Right atrium auricular region (tissue), 2 donors: ENCODE data around the gene CTPS2. TPM values are rescaled to one million over a fixed set of nuclear protein-coding genes. Genes with fewer than 3 reads are reported as not detected.
"Not testable (repeated sequence)": the region's sequence is repeated elsewhere in the genome, so short reads cannot be mapped to it uniquely, and the experiment has no call there.

ENCODE experiments used
- DNase-seq: peaks from one replicate; pipeline ENCODE4 v3.0.0-alpha.2; 2019; ENCODE audit warnings: low spot score
- H3K27ac ChIP-seq, 2 donors: fragments of 200-600 bp; sonication (generic); 1 replicate in 1 of 2; 2 replicates in 1 of 2; pipeline ENCODE4 v1.5.1; 2016 to 2019
- H3K27me3 ChIP-seq, 2 donors: fragments of 200-600 bp; sonication (generic); one replicate each; pipeline versions ENCODE4 v1.5.1 to v1.6.0; 2017 to 2019
- H3K36me3 ChIP-seq: fragments of 200-600 bp; sonication (generic); one replicate; pipeline ENCODE4 v1.5.1; 2016
- H3K4me1 ChIP-seq, 2 donors: fragments of 200-600 bp; sonication (generic); one replicate each; pipeline versions ENCODE4 v1.5.1 to v1.6.0; 2017 to 2019
- H3K4me3 ChIP-seq, 2 donors: fragments of 200-600 bp; sonication (generic); 1 replicate in 1 of 2; 2 replicates in 1 of 2; pipeline ENCODE4 v1.5.1; 2017 to 2019; ENCODE audit warnings: mild to moderate bottlenecking in 1 of 2, moderate library complexity in 1 of 2
- H3K9me3 ChIP-seq, 2 donors: fragments of 200-600 bp; sonication (generic); one replicate each; pipeline ENCODE4 v1.5.1; 2019
- CTCF ChIP-seq, 2 donors: fragments of 200-600 bp; sonication (generic); IDR thresholded peaks; one replicate each; pipeline ENCODE4 v1.5.1; 2019; ENCODE audit warnings: antibody characterized with exemption in 2 of 2
- total RNA-seq, 2 donors: library from RNA; depleted of rRNA; stranded (reverse); fragments of >200 nt; gene quantifications; one replicate each; pipeline ENCODE4 v1.1.0, GENCODE V29; 2016

Gene CTPS2
- total RNA-seq, 2 donors from 2014 or later: 4.4 to 4.8 TPM

DNA sequence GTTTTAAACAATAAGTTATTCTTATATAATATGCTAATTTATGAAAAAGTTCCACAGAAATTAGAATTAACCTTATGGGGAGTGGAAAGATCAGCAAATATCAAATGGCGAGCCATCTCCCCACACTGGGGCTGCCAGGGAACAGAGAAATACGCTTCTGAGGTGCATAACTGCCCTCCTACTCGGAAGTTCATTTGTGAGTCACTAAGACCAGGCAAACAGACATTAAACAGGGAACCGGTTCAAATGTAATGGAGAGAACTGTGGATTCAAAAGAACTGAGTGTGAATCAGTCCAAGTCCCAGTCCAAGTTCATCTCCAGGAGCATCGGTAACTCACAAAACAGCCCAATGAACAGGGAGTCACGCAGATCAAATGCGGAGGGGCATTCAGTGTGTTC is 73.9 kb downstream of the CTPS2 start:
- no peaks in the 10 kb centered on the region for H3K36me3 ChIP-seq
- DNase-seq: no peak

GRCh38 chrX:16635596-16635995 is 76.9 kb downstream of the CTPS2 start:
- Histone ChIP-seq H3K9me3 (peaks cover 0 to 5% of the 10 kb centered on the region in 2 donors), H3K4me3 (no peak overlapping the region), H3K27ac (no peak overlapping the region), H3K36me3 (no peaks in the 10 kb centered on the region), H3K27me3 (no peaks in the 10 kb centered on the region), H3K4me1 (no peaks in the 10 kb centered on the region)
- DNase-seq: no peak
- no peak for TF ChIP-seq CTCF (IDR thresholded peaks at IDR 0.05)

More for the DNA sequence above, 73.9 kb downstream of the CTPS2 start:
- no peak for TF ChIP-seq CTCF (IDR thresholded peaks at IDR 0.05)
- no peak overlapping the region for H3K27ac ChIP-seq
- no peak overlapping the region for H3K4me3 ChIP-seq
- no peaks in the 10 kb centered on the region for H3K4me1 ChIP-seq
- H3K27me3 ChIP-seq: no peaks in the 10 kb centered on the region
- H3K9me3 ChIP-seq: peaks cover 0 to 5% of the 10 kb centered on the region in 2 donors

DNA sequence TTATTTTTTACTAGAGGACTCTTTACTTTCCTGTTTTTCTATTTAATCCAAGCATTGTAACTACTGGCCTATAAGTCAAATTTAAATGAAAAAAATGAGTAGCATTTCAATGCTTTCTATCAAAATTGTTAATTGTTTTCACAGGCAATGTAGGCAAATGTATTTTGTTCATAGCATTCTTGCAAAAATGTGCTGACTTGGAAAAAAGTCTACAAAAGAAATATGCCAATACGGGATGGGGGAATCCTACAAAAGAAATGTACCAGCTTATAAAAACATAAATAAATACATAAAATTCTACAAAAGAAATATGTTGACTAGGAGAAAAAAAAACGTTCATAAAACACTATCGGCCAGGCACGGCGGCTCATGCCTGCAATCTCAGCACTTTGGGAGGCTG is 77.4 kb downstream of the CTPS2 start:
- no peaks in the 10 kb centered on the region for H3K27me3 ChIP-seq

DNA sequence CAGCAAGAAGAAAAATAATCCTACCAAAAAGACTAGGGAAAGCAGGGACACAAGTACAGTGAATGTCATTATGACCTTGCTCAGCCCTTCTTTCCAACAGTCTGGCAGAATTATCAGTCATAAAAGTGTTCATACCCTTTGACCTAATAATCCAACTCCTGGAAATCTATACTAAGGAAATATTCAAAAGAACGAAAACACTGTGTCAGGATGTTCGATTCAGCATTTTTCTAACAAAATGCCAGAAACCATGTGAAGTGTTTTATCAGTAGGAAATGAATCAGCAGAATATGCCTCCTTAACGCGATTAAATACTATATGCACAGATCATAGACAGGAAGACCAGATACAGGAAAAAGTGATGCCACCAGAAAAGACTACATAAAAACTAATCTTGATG is 78.7 kb downstream of the CTPS2 start:
- no peak for TF ChIP-seq CTCF (IDR thresholded peaks at IDR 0.05)
- no peak overlapping the region for H3K4me3 ChIP-seq
- H3K36me3 ChIP-seq: no peaks in the 10 kb centered on the region
- no peak for DNase-seq
- H3K27ac ChIP-seq: no peak overlapping the region
- H3K4me1 ChIP-seq: no peaks in the 10 kb centered on the region
- peaks cover 0 to 5% of the 10 kb centered on the region in 2 donors for H3K9me3 ChIP-seq
- no peaks in the 10 kb centered on the region for H3K27me3 ChIP-seq

More for the DNA sequence above, 77.4 kb downstream of the CTPS2 start:
- no peaks in the 10 kb centered on the region for H3K4me1 ChIP-seq
- H3K9me3 ChIP-seq: peaks cover 0 to 5% of the 10 kb centered on the region in 2 donors
- H3K4me3 ChIP-seq: no peak overlapping the region
- no peak for TF ChIP-seq CTCF (IDR thresholded peaks at IDR 0.05)
- H3K27ac ChIP-seq: no peak overlapping the region
- no peak for DNase-seq
- no peaks in the 10 kb centered on the region for H3K36me3 ChIP-seq

DNA sequence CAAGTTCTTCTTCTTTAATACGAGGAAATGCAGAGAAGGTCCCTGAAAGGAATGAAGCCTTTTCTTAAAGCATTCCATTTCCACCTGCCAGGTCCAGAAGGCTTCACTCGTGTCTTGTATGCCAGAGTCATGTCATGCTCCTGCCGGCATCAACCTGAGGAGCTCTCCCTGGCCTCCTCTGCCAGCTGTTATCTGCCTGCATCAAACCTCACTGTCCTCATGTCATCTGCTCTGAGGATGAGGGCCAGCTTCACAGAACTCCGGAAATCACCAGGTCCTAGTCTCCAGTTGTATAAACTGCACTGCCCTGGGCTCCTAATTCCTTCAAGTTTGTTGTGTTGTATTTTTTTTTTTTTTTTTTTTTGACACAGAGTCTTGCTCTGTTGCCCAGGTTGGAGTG is 82.6 kb downstream of the CTPS2 start:
- TF ChIP-seq CTCF (IDR thresholded peaks at IDR 0.05): no peak
- Histone ChIP-seq H3K36me3 (no peaks in the 10 kb centered on the region), H3K9me3 (no peaks in the 10 kb centered on the region), H3K4me1 (no peaks in the 10 kb centered on the region), H3K27me3 (no peaks in the 10 kb centered on the region), H3K27ac (no peak overlapping the region), H3K4me3 (no peak overlapping the region)
- DNase-seq: no peak

DNA sequence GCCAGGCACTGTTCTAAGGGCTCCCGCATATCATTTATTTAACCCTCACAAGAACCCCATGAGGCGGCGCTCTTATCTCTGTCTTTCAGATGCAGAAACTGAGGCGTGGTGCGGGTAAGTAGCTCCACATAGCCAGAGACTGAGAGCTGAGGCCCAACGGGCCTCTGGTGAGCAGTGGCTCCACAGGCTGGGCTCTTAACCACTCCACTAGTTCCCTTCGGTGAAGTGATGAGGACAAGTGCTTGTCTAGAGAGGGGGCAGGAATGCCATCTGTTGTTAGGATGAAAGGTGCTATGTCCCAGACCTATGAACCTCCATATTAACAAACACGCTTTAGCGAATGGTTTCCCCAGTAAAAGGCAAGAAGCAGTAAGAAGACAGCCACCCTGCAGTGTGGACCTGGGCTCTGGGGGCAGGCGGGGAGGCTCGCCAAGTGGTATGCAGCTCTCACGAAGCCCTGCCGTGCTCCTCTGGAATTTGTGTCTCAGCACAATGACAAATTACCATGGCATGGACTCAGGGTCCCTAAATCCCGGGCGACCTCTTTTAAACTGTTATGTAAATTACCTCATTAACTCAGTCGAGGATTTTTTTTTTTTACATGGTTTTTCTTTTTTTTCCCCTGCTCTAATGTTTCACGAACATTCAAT is 83.4 kb downstream of the CTPS2 start:
- H3K36me3 ChIP-seq: no peaks in the 10 kb centered on the region
- H3K4me1 ChIP-seq: no peaks in the 10 kb centered on the region
- no peak for TF ChIP-seq CTCF (IDR thresholded peaks at IDR 0.05)
- no peak overlapping the region for H3K4me3 ChIP-seq
- no peaks in the 10 kb centered on the region for H3K27me3 ChIP-seq
- H3K9me3 ChIP-seq: no peaks in the 10 kb centered on the region
- H3K27ac ChIP-seq: no peak overlapping the region
- no peak for DNase-seq

DNA sequence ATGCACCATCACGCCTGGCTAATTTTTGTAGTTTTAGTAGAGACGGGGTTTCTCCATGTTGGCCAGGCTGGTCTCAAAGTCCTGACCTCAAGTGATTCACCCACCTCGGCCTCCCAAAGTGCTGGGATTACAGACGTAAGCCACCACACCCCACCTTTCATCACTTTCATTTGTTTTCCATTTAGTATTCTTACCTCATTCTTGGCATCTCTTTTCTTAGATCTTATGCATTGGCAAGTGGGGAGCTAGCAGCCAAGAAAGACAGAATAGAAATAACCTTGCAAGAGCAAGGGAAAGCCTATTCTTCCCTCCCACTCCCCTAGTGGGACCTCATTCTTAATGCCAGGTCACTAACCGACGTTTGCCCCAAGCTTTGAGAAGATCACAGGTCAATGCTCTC is 84.0 kb downstream of the CTPS2 start:
- not testable (repeated sequence) for H3K9me3 ChIP-seq, H3K4me3 ChIP-seq, H3K4me1 ChIP-seq, H3K27me3 ChIP-seq, DNase-seq, H3K36me3 ChIP-seq, H3K27ac ChIP-seq
